Measurements from ENCODE around the gene RDH13. TPM values are rescaled to one million over a fixed set of nuclear protein-coding genes. Genes with fewer than 3 reads are reported as not detected.

Gene RDH13
- total and polyA plus RNA-seq, 2 donors (not counting 1 experiment from before 2014, with no cell fraction given), result 2.7 to 6.9 TPM

GRCh38 chr19:55044771-55045716 is 17.9 kb downstream of the RDH13 start:
- H2AFZ ChIP-seq (ENCODE audit: low read length), result no peak overlapping the region
- H3K79me2 ChIP-seq (ENCODE audit: control insufficient read depth, insufficient read depth, low read length), result no peaks in the 10 kb centered on the region
- DNase-seq (ENCODE audit: low read depth in 2 of 2), result no peak
- H3K4me2 ChIP-seq (ENCODE audit: extremely low read depth, insufficient read depth, low read length), result no peak overlapping the region
- no peaks in the 10 kb centered on the region for H4K20me1 ChIP-seq (ENCODE audit: control insufficient read depth, extremely low read depth, insufficient read depth, low read length)
- no peaks in the 10 kb centered on the region for H3K4me1 ChIP-seq (ENCODE audit: control insufficient read depth, extremely low read depth, insufficient read depth, low read length)
- no peaks in the 10 kb centered on the region for H3K9me3 ChIP-seq (ENCODE audit: control insufficient read depth, insufficient read depth, low read depth, low read length)
- TF ChIP-seq CTCF (conservative IDR thresholded peaks at IDR 0.05 in 1 of 2, IDR thresholded peaks at IDR 0.05 in 1 of 2; ENCODE audit: low read depth in 1 of 2, low read length in 2 of 2), result no peak
- H3K36me3 ChIP-seq (ENCODE audit: control insufficient read depth, insufficient read depth, low read length), result no peaks in the 10 kb centered on the region
- H3K4me3 ChIP-seq (replicated peaks in 1 of 4; ENCODE audit: control extremely low read depth in 1 of 4, insufficient read depth in 1 of 4, low read depth in 3 of 4, low read length in 4 of 4), result no peak overlapping the region
- no peak overlapping the region for H3K27ac ChIP-seq (ENCODE audit: insufficient read depth, low read length)
- H3K27me3 ChIP-seq (ENCODE audit: control insufficient read depth, insufficient read depth, low read length), result no peaks in the 10 kb centered on the region
- no peak overlapping the region for H3K9ac ChIP-seq (ENCODE audit: insufficient read depth, low read length)

- Histone ChIP-seq H3K27ac (ENCODE audit: insufficient read depth, low read length) (no peak overlapping the region), H4K20me1 (ENCODE audit: control insufficient read depth, extremely low read depth, insufficient read depth, low read length) (no peaks in the 10 kb centered on the region), H3K9me3 (ENCODE audit: control insufficient read depth, insufficient read depth, low read depth, low read length) (no peaks in the 10 kb centered on the region), H3K4me1 (ENCODE audit: control insufficient read depth, extremely low read depth, insufficient read depth, low read length) (no peaks in the 10 kb centered on the region), H2AFZ (ENCODE audit: low read length) (no peak overlapping the region), H3K4me2 (ENCODE audit: extremely low read depth, insufficient read depth, low read length) (no peak overlapping the region), H3K79me2 (ENCODE audit: control insufficient read depth, insufficient read depth, low read length) (no peaks in the 10 kb centered on the region), H3K9ac (ENCODE audit: insufficient read depth, low read length) (no peak overlapping the region), H3K36me3 (ENCODE audit: control insufficient read depth, insufficient read depth, low read length) (no peaks in the 10 kb centered on the region), H3K27me3 (ENCODE audit: control insufficient read depth, insufficient read depth, low read length) (no peaks in the 10 kb centered on the region), H3K4me3 (replicated peaks in 1 of 4; ENCODE audit: control extremely low read depth in 1 of 4, insufficient read depth in 1 of 4, low read depth in 3 of 4, low read length in 4 of 4) (no peak overlapping the region)
- TF ChIP-seq EZH2 (IDR thresholded peaks at IDR 0.05; ENCODE audit: low read length, missing control alignments), result no peak
- DNase-seq (ENCODE audit: low read depth in 2 of 2), result no peak
These were observed 18.7 kb downstream of the RDH13 start for GRCh38 chr19:55044286-55044685.

GRCh38 chr19:55042688-55043087 is 20.3 kb downstream of the RDH13 start:
- DNase-seq (ENCODE audit: low read depth in 2 of 2), result no peak
- TF ChIP-seq CTCF (conservative IDR thresholded peaks at IDR 0.05 in 1 of 2, IDR thresholded peaks at IDR 0.05 in 1 of 2; ENCODE audit: low read depth in 1 of 2, low read length in 2 of 2) (no peak), EZH2 (IDR thresholded peaks at IDR 0.05; ENCODE audit: low read length, missing control alignments) (no peak)

More at GRCh38 chr19:55042688-55043087, 20.3 kb downstream of the RDH13 start:
- Histone ChIP-seq H3K9ac (ENCODE audit: insufficient read depth, low read length) (no peak overlapping the region), H3K27ac (ENCODE audit: insufficient read depth, low read length) (no peak overlapping the region), H3K4me2 (ENCODE audit: extremely low read depth, insufficient read depth, low read length) (no peak overlapping the region), H3K4me3 (replicated peaks in 1 of 4; ENCODE audit: control extremely low read depth in 1 of 4, insufficient read depth in 1 of 4, low read depth in 3 of 4, low read length in 4 of 4) (no peak overlapping the region), H4K20me1 (ENCODE audit: control insufficient read depth, extremely low read depth, insufficient read depth, low read length) (no peaks in the 10 kb centered on the region), H3K36me3 (ENCODE audit: control insufficient read depth, insufficient read depth, low read length) (no peaks in the 10 kb centered on the region), H3K9me3 (ENCODE audit: control insufficient read depth, insufficient read depth, low read depth, low read length) (no peaks in the 10 kb centered on the region), H2AFZ (ENCODE audit: low read length) (no peak overlapping the region), H3K4me1 (ENCODE audit: control insufficient read depth, extremely low read depth, insufficient read depth, low read length) (no peaks in the 10 kb centered on the region), H3K27me3 (ENCODE audit: control insufficient read depth, insufficient read depth, low read length) (no peaks in the 10 kb centered on the region), H3K79me2 (ENCODE audit: control insufficient read depth, insufficient read depth, low read length) (no peaks in the 10 kb centered on the region)

Data from fibroblast of lung (primary cell).